IPS-11a (cell line): ENCODE data around the gene ACAP2.
A peak's percentile ranks its signal among the peaks of the same experiment; 100 is the strongest.
"Not testable (repeated sequence)": the region's sequence is repeated elsewhere in the genome, so short reads cannot be mapped to it uniquely, and the experiment has no call there.

ENCODE experiments used
- H3K4me3 ChIP-seq: one replicate; pipeline ENCODE4 v1.5.1; 2013; ENCODE audit warnings: low read depth, low read length, control low read depth

Gene ACAP2

GRCh38 chr3:195442573-195443390 lies at the start of gene ACAP2:
TSS of gene ACAP2 (minus strand) at chr3:195443020. CDS start at chr3:195442847, 173 bp downstream.
- peak within 1 kb of the TSS; percentile 83 for H3K4me3 ChIP-seq

- H3K4me3 ChIP-seq: no peak overlapping the region
Observed at GRCh38 chr3:195475614-195476013, 32.8 kb upstream of the ACAP2 start.

- not testable (repeated sequence) for H3K4me3 ChIP-seq
Observed at GRCh38 chr3:195475116-195475515, 32.3 kb upstream of the ACAP2 start.

- no peak overlapping the region for H3K4me3 ChIP-seq
Observed at GRCh38 chr3:195468841-195469240, 26.0 kb upstream of the ACAP2 start.

GRCh38 chr3:195468391-195468776 lies 25.6 kb upstream of the ACAP2 start:
- no peak overlapping the region for H3K4me3 ChIP-seq

- H3K4me3 ChIP-seq: no peak overlapping the region
Observed at GRCh38 chr3:195467641-195468390, 25.0 kb upstream of the ACAP2 start.

GRCh38 chr3:195466251-195466650 lies 23.4 kb upstream of the ACAP2 start:
- H3K4me3 ChIP-seq: no peak overlapping the region

GRCh38 chr3:195462922-195463321 lies 20.1 kb upstream of the ACAP2 start:
- not testable (repeated sequence) for H3K4me3 ChIP-seq

GRCh38 chr3:195462308-195462610 lies 19.4 kb upstream of the ACAP2 start:
- no peak overlapping the region for H3K4me3 ChIP-seq

GRCh38 chr3:195461594-195462307 lies 18.9 kb upstream of the ACAP2 start:
- no peak overlapping the region for H3K4me3 ChIP-seq

GRCh38 chr3:195460091-195460713 lies 17.4 kb upstream of the ACAP2 start:
- no peak overlapping the region for H3K4me3 ChIP-seq

- H3K4me3 ChIP-seq: no peak overlapping the region
Observed at GRCh38 chr3:195458316-195458717, 15.5 kb upstream of the ACAP2 start.

- H3K4me3 ChIP-seq: no peak overlapping the region
Observed at GRCh38 chr3:195455789-195456188, 13.0 kb upstream of the ACAP2 start.

- H3K4me3 ChIP-seq: no peak overlapping the region
Observed at GRCh38 chr3:195453236-195453635, 10.4 kb upstream of the ACAP2 start.

- no peak overlapping the region for H3K4me3 ChIP-seq
Observed at GRCh38 chr3:195451373-195452015, 8.7 kb upstream of the ACAP2 start.

GRCh38 chr3:195450731-195451229 lies 8.0 kb upstream of the ACAP2 start:
- no peak overlapping the region for H3K4me3 ChIP-seq

- H3K4me3 ChIP-seq: no peak overlapping the region
Observed at GRCh38 chr3:195448205-195448875, 5.5 kb upstream of the ACAP2 start.

- H3K4me3 ChIP-seq: no peak overlapping the region
Observed at GRCh38 chr3:195447201-195447600, 4.4 kb upstream of the ACAP2 start.

- no peak overlapping the region for H3K4me3 ChIP-seq
Observed at GRCh38 chr3:195446359-195446758, 3.5 kb upstream of the ACAP2 start.

- no peak overlapping the region for H3K4me3 ChIP-seq
Observed at GRCh38 chr3:195445885-195446284, 3.1 kb upstream of the ACAP2 start.
